Gastroesophageal sphincter (tissue), 3 donors: Measurements from ENCODE around the gene SELENOI.

Experiments used
- CTCF ChIP-seq, 4 experiments: fragments of 200-600 bp in 2 of 4; fragments of 450-650 bp in 2 of 4; sonication (generic) in 1 of 4; IDR thresholded peaks; one replicate each; pipeline ENCODE4 v1.5.1; 2017 to 2019; ENCODE audit warnings: antibody characterized with exemption in 4 of 4, mild to moderate bottlenecking in 2 of 4, moderate library complexity in 2 of 4
- POLR2A ChIP-seq, 2 donors: fragments of 450-650 bp; IDR thresholded peaks; one replicate each; pipeline ENCODE4 v1.6.1; 2017; ENCODE audit warnings: antibody characterized with exemption in 2 of 2, mild to moderate bottlenecking in 2 of 2, moderate library complexity in 1 of 2

GRCh38 chr2:26411419-26411818, 65.5 kb downstream of the SELENOI start:
- no peak for TF ChIP-seq CTCF (IDR thresholded peaks at IDR 0.05)
- TF ChIP-seq POLR2A (IDR thresholded peaks at IDR 0.05), result no peak
